HG03469 (cell line): ENCODE results near the gene APP.
A peak's percentile ranks its signal among the peaks of the same experiment; 100 is the strongest.

Experiments
- ATAC-seq: cut with Tn5 transposase; IDR thresholded peaks from one replicate; pipeline ENCODE4 v1.9.1; 2021; ENCODE audit warnings: mild to moderate bottlenecking, moderate library complexity, moderate number of reproducible peaks; ENCODE audit not compliant: unreplicated experiment

Gene APP

GRCh38 chr21:25911730-25912401 lies 258.7 kb downstream of the APP start:
- no peak for ATAC-seq

GRCh38 chr21:25910809-25911208 lies 259.8 kb downstream of the APP start:
- ATAC-seq, result no peak

DNA sequence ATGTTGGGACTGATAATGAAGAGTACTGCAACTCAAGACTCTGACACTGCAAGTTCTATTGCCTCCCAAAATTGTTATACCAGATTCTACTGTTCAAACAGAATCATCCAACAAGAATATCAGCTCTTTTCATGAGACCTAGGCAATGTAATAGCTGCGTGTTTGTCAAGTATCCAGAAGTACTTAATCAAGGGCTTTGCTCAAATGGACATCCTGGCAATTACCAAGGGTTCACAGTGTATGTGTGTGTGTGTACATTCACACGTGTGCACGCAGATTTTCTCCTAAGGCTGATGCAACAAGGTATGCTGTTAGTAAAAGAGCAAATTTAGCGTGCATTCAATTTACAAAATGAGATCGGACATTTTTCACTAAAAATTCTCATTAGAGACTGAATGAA lies 261.2 kb downstream of the APP start:
- no peak for ATAC-seq

DNA sequence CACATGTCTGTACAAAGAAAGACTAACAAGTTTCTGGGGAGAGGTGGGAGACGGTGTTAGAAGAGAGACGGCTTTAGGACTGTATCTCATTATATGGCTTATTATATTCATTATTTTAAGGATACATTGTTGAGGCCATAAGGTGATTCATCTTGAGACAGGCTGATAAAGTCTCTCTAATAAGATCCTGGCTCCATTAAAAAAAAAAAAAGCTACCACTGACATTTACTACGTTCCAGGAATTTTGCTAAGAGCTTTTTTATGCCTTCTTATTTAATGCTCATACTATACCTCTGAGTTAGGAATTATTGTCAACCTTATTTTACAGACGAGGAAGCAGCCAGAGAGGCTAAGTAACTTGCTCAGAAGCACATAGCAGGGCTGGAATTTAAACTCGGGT lies 262.1 kb downstream of the APP start:
- ATAC-seq, result no peak

DNA sequence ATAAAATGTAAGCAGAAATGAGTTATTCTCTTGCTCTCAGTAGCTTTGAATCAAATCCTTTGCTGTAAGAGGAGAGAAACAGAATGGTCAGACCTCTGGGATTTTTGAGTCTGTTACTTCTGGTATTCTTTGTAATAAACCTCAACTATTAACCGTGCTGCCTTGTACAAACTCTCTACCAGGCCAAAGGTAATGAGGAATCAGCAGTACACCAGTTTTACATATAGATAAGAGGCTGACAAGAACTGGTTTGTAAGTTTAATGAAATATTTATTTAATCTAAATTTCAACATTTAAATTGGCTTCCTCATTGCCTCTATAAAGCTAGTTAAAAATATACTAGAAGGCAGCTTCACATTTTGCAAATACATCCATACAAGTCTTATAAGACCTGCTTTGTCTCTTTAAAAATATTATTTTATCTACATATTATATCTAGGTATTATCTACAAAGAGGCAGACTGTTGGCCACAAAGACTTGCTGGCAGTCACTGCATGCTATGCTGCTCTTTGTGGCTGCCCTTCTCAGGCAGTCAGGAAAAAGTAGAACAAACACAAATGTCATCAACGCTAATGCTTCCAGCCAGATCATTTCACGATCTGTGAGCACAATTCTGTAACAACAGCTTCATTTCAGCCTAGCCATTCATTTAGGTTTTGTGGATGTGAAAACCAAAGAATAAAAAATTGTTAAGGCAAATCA lies 262.8 kb downstream of the APP start:
- no peak for ATAC-seq

DNA sequence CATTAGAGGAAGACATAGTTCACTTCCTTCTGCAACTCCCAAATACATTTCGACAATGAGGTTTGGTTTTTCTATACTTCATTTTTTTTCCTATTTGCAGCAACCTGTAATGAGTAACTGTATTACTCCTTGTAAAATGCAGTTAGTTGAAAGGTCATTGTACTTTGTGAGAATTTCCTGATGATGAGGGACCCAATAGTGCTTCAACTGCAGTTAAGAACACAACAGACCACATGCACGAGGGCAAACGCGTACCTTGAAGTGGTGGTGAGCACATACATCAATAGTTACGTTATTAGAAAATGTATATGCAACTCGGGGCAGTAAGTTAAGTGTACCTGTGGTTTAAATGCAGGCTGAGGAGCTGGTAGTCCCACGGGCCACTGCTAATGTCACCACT lies 264.0 kb downstream of the APP start:
- ATAC-seq, result no peak

DNA sequence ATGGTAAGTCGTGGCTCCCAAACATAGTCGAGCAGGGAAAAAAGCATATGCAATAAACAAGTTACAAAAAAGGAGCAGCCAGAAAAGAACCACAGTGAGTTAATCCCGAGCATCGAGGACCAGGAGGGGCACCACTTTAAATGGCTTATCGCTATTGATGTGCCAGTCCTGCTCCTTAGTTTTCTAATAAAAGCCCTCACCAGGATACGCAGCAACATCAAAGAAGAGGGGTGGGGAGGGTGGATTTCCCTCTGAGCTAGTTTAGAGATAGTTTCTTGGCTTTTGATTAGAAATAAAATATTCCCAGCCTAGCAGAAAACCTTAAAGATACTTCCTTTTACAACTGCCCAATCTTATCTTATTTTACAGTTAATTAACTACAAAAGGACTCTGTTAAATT lies 265.4 kb downstream of the APP start:
- no peak for ATAC-seq

- no peak for ATAC-seq
Observed at GRCh38 chr21:25904044-25904695, 266.4 kb downstream of the APP start.

GRCh38 chr21:25903607-25904006 lies 267.0 kb downstream of the APP start:
- peak; percentile 82 for ATAC-seq

- no peak for ATAC-seq
Observed at GRCh38 chr21:25901330-25901979, 269.1 kb downstream of the APP start.

- ATAC-seq, result no peak
Observed at GRCh38 chr21:25898671-25899070, 271.9 kb downstream of the APP start.

DNA sequence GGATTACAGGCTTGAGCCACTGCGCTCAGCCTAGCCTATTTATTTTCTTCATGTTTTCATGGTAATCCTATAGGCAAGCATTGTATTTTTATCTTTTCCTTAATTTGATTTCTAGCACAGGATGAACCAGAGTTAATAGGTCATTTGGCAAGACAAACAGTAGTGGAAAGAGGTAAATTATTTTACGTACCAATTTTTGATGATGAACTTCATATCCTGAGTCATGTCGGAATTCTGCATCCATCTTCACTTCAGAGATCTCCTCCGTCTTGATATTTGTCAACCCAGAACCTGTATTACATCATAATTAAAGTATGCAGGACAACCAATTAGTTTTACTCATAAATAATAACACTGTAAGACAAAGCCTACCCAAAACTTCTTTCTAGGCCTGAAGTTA lies 273.2 kb downstream of the APP start:
- ATAC-seq, result no peak

DNA sequence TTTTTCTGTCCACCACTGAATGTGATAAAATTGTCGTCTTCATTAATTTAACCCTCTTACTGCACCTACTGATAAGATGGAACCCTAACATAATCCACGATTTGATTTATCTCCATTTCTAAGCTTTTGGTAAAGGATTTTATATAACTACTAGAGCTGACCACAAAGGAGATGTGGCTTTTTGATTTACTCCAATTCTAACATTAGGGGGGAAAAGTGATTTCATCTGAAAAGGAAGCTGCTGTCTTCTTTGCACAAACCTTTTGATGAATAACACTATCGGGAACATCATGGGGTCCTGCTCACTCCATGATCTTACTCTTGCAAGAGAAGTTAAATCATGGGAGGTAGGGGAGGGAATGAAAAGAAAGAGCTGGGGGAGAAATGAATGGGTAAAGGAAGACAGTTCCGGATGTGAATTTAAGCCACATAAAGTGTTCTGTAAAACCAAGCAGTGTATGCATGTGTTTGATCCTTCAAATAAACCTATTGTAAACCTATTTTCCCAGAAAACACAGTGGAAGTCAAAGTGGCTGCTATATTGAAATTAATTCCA lies 274.0 kb downstream of the APP start:
- no peak for ATAC-seq

DNA sequence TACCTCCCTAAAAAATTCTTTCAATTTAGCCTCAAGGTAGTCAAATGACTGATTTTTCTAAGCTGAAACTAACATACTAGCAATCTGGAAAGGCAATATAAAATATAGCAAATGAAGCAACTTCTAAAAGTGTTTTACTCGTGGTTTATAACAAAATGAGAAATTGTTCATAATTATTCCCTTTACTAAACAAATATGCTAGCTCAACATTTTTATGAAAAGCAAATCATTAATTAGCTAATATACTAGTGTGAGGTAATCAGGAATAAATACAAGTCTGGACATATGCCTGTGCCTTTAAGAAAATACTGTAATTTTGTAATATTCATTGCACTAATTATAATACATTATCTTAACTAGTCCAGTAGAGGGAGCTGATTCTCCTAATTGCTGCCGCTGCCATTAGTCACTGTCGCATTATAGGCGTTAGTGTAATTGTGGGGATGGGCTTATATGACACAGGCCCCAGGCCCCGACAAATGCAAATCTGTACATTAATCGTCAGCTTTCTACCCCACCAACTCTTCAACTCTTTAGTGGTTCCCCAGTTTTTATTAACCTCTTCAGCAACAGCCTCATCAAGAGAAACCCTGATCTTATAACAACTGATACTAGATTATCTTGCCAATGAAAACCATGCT lies 274.9 kb downstream of the APP start:
- ATAC-seq, result peak; percentile 90

DNA sequence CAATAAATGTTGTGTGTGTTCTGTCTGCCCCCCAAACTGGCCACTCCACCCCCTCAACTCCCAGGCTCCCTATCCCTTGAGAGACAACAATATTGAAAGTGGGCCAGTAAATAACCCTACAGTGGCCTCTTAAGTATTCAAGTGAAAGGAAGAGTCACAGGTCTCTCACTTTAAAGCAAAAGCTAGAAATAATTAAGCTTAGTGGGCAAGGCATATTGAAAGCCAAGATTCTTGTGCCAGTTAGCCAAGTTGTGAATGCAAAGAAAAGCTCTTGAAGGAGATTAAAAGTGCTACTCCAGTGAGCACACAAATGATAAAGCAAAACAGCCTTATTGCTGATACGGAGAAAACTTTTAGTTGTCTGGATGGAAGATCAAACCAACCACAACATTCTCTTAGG lies 277.4 kb downstream of the APP start:
- no peak for ATAC-seq

- no peak for ATAC-seq
Observed at GRCh38 chr21:25891596-25891995, 279.0 kb downstream of the APP start.

DNA sequence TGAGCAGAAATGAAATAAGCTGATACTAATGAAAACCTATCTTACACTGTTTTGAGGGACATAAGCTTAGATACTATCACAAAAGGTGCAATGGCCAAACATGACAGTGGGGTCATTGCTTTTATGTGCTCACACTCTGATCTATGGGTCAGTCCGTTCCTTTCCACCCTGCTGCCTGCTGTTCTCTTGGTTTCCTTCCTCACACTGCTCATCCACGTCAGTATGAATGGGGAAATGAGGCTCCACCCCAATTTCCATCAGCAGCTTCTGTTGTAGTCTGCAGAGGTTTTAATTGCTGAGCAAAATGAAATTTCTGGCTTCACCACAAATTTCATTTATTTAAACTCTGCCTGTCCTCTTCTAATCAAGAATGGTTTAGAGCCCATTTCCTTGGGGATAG lies 280.6 kb downstream of the APP start:
- no peak for ATAC-seq

- no peak for ATAC-seq
Observed at GRCh38 chr21:25888711-25889110, 281.9 kb downstream of the APP start.

GRCh38 chr21:25887646-25888306 lies 282.8 kb downstream of the APP start:
- no peak for ATAC-seq

DNA sequence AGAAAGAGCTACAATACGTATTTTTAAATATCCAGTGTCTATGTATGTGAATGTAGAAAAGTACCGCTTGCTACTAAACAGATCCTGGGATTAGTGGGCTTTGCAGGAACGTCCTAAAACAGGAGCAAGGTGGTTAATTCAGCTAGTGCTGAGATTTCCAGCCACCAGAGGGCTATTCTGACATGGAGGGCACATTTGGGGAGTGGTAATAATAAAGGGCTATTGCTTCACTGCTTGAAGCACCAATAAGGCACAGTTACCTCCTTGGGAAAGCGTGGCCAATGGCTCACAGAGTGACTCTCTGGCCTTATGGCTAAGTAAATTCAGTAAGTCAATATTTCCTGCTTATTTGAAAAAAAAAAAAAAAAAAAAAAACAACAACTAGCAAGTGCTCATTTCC lies 283.4 kb downstream of the APP start:
- no peak for ATAC-seq
